PC-3 (cell line): ENCODE results near the gene SLC36A3.

Experiments used
- CTCF ChIP-seq: fragments of 300-600 bp; sonication (generic); conservative IDR thresholded peaks from 2 replicates; pipeline ENCODE4 v1.5.1; 2017; ENCODE audit warnings: antibody characterized with exemption, low read depth, mild to moderate bottlenecking, low read length
- EZH2 ChIP-seq: fragments of 300-600 bp; sonication (generic); IDR thresholded peaks from one replicate; pipeline ENCODE4 v1.6.1; 2017; ENCODE audit warnings: antibody characterized with exemption, mild to moderate bottlenecking, low read length; ENCODE audit not compliant: unreplicated experiment

- TF ChIP-seq EZH2: no peak
- TF ChIP-seq CTCF: no peak
Measured at GRCh38 chr5:151233616-151234085, 69.9 kb downstream of the SLC36A3 start.
